B cell (primary cell): ENCODE results near the gene ERMARD. TPM values are rescaled to one million over a fixed set of nuclear protein-coding genes. Genes with fewer than 3 reads are reported as not detected.

Experiments
- ATAC-seq: fragments of 200-7000 bp; cut with Tn5 transposase; one replicate; pipeline ENCODE4 v1.10.0; 2021; ENCODE audit warnings: low read depth, mild to moderate bottlenecking, moderate number of reproducible peaks, moderate library complexity
- CTCF ChIA-PET: fragments of 350-600 bp; sonication (Branson Sonifier 250); formaldehyde crosslinking; loops from one replicate; lab custom pipeline; 2021; ENCODE audit warnings: antibody characterized with exemption, inconsistent platforms; lab: Charles Lee
- POLR2A ChIA-PET: fragments of 350-600 bp; sonication (Branson Sonifier 250); formaldehyde crosslinking; loops from one replicate; lab custom pipeline; 2021; ENCODE audit warnings: antibody characterized with exemption; lab: Charles Lee
- DNase-seq: peaks from one replicate; pipeline ENCODE4 v3.0.0; 2013
- H2AFZ ChIP-seq: 2 replicates; pipeline ENCODE4 v1.6.1; 2012; ENCODE audit warnings: mild to moderate bottlenecking, low read depth, low read length; ENCODE audit not compliant: insufficient read depth, poor library complexity, severe bottlenecking
- H3K27ac ChIP-seq, 2 donors: 1 replicate in 1 of 2; 2 replicates in 1 of 2; pipeline ENCODE4 v1.5.1; 2012 to 2013; ENCODE audit warnings: low read length in 2 of 2, mild to moderate bottlenecking in 2 of 2, moderate library complexity in 1 of 2
- H3K27me3 ChIP-seq, 4 experiments: fragments of 200-600 bp in 1 of 4; sonication (generic) in 1 of 4; replicated peaks in 1 of 4; 1 replicate in 2 of 4; 2 replicates in 2 of 4; pipeline versions ENCODE4 v1.6.1 to v1.7.0; 2013 to 2016; ENCODE audit warnings: low read length in 3 of 4, mild to moderate bottlenecking in 2 of 4, mixed read lengths in 1 of 4, moderate library complexity in 1 of 4; ENCODE audit not compliant: insufficient read depth in 4 of 4, control insufficient read depth in 3 of 4; ENCODE audit errors: control extremely low read depth in 1 of 4
- H3K36me3 ChIP-seq, 2 experiments: replicated peaks in 1 of 2; 1 replicate in 1 of 2; 2 replicates in 1 of 2; pipeline versions ENCODE4 v1.6.1 to v1.7.1; 2013; ENCODE audit warnings: low read length in 1 of 2; ENCODE audit not compliant: insufficient read depth in 2 of 2, control insufficient read depth in 1 of 2; ENCODE audit errors: control extremely low read depth in 1 of 2, extremely low read depth in 1 of 2
- H3K4me1 ChIP-seq, 2 donors: fragments of 200-600 bp in 1 of 2; sonication (generic) in 1 of 2; 1 replicate in 1 of 2; 2 replicates in 1 of 2; pipeline versions ENCODE4 v1.5.1 to v1.6.1; 2013 to 2017; ENCODE audit warnings: low read length in 2 of 2; ENCODE audit not compliant: control insufficient read depth in 2 of 2, insufficient read depth in 2 of 2
- H3K4me2 ChIP-seq: replicated peaks from 2 replicates; pipeline ENCODE3; 2012; ENCODE audit warnings: mild to moderate bottlenecking, low read depth, low read length; ENCODE audit not compliant: poor library complexity, severe bottlenecking
- H3K4me3 ChIP-seq, 5 experiments: fragments of 200-600 bp in 1 of 5; sonication (generic) in 1 of 5; 1 replicate in 3 of 5; 2 replicates in 2 of 5; pipeline versions ENCODE4 v1.5.1 to v1.7.0; 2011 to 2016; ENCODE audit warnings: low read length in 4 of 5, mild to moderate bottlenecking in 4 of 5, low read depth in 2 of 5, control low read depth in 1 of 5, moderate library complexity in 1 of 5; ENCODE audit not compliant: insufficient read depth in 1 of 5; ENCODE audit errors: control extremely low read depth in 1 of 5, extremely low read depth in 1 of 5
- H3K79me2 ChIP-seq: fragments of 200-600 bp; sonication (generic); one replicate; pipeline ENCODE4 v1.6.0; 2016; ENCODE audit warnings: low read length; ENCODE audit not compliant: control insufficient read depth, insufficient read depth
- H3K9ac ChIP-seq: fragments of 200-600 bp; sonication (generic); 2 replicates; pipeline ENCODE4 v1.6.1; 2017; ENCODE audit warnings: mild to moderate bottlenecking, low read length, moderate library complexity
- H3K9me3 ChIP-seq, 3 donors: one replicate each; pipeline versions ENCODE4 v1.6.1 to v1.7.1; 2013; ENCODE audit warnings: low read length in 2 of 3; ENCODE audit not compliant: control insufficient read depth in 2 of 3, insufficient read depth in 1 of 3; ENCODE audit errors: control extremely low read depth in 1 of 3
- H4K20me1 ChIP-seq: 2 replicates; pipeline ENCODE4 v1.6.0; 2012; ENCODE audit warnings: mild to moderate bottlenecking, low read length; ENCODE audit not compliant: insufficient read depth, control insufficient read depth, poor library complexity, severe bottlenecking
- H3K27ac Mint-ChIP-seq: one replicate; pipeline ENCODE4 v1.8.0; 2021; ENCODE audit warnings: mixed read lengths
- H3K27me3 Mint-ChIP-seq: one replicate; pipeline ENCODE4 v1.8.0; 2021; ENCODE audit warnings: mixed read lengths
- H3K4me1 Mint-ChIP-seq: one replicate; pipeline ENCODE4 v1.8.0; 2021; ENCODE audit warnings: mixed read lengths
- H3K4me3 Mint-ChIP-seq: one replicate; pipeline ENCODE4 v1.8.0; 2021; ENCODE audit warnings: mixed read lengths
- H3K9me3 Mint-ChIP-seq: one replicate; pipeline ENCODE4 v1.8.0; 2022; ENCODE audit warnings: mixed read lengths; ENCODE audit not compliant: insufficient read depth
- EZH2 ChIP-seq: IDR thresholded peaks from 2 replicates; pipeline ENCODE4 v1.6.1; 2012; ENCODE audit warnings: borderline replicate concordance, low read depth, mild to moderate bottlenecking, moderate library complexity, low read length; ENCODE audit not compliant: insufficient read depth, poor library complexity, severe bottlenecking
- WGBS: methylation state at CpG from one replicate; pipeline ENCODE4 v1.1.5; 2013; ENCODE audit warnings: missing lambda C conversion rate; ENCODE audit not compliant: insufficient coverage; 5-methylcytosine and 5-hydroxymethylcytosine counted together
- intact Hi-C: fragments of 100-400 bp; cut with micrococcal nuclease; formaldehyde crosslinking; loops from one replicate; pipeline ENCODE4 v1.10.0; 2022
- polyA plus RNA-seq: library from polyadenylated mRNA; depleted of rRNA; stranded (reverse); fragments of >200 nt; gene quantifications from 2 replicates; pipeline ENCODE4 v1.2.3, GENCODE V29; 2012
- total RNA-seq, 2 donors: library from RNA; stranded (reverse); fragments of 120-200 nt in 1 of 2; gene quantifications; 1 replicate in 1 of 2; 2 replicates in 1 of 2; pipeline versions ENCODE4 v1.2.3 to v1.2.4, GENCODE V29; 2013 to 2022
- TF ChIP-seq, protein P1 (sequence below): fragments of 200-600 bp; IDR thresholded peaks from one replicate; pipeline ENCODE4 v1.8.0; 2022; ENCODE audit warnings: antibody characterized with exemption, mild to moderate bottlenecking

ERMARD gene
- total and polyA plus RNA-seq, 2 donors (not counting 1 experiment from before 2014, with no cell fraction given) = 42.8 to 65.1 TPM

DNA sequence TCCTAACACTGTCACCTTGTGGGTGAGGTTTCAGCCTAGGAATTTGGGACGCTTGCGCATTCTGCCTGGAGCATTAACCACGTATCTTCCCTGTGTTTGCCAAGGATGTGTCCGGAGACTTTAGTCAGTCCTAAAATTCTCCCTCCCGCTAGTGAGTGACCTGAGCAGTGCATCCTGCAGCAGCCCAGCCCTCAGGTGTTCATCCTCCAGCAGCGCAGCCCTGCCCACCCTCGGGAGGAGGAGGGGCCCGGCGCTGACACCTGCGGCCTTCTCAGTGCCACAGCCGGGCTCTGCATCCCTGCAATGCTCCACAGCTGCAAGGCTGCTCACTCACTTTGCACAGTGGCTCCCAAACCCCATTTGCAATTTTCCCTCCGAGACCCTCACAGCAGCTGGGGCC, 79.5 kb downstream of the ERMARD start:
- Mint-ChIP-seq H3K27ac (no peak overlapping the region), H3K4me3 (no peak overlapping the region), H3K9me3 (no peaks in the 10 kb centered on the region), H3K4me1 (peaks cover 1% of the 10 kb centered on the region), H3K27me3 (peaks cover 28% of the 10 kb centered on the region)
- no peak for ATAC-seq
- CTCF ChIA-PET = interaction anchor here (1.1 to 5.5 kb wide), 9 partner anchors 12 to 705 kb away, joined by 3 to 63 read pairs (median 6); no protein-coding TSS in a partner anchor
- no peak for DNase-seq
- H3K27me3 ChIP-seq = peaks cover 0 to 15% (median 9%) of the 10 kb centered on the region in 4 experiments
- intact Hi-C loops = loop anchor here (1.0 to 2.0 kb wide), 2 partner anchors 462 to 699 kb away; no protein-coding TSS in a partner anchor
- no peak for TF ChIP-seq EZH2
- TF ChIP-seq, protein P1, sequence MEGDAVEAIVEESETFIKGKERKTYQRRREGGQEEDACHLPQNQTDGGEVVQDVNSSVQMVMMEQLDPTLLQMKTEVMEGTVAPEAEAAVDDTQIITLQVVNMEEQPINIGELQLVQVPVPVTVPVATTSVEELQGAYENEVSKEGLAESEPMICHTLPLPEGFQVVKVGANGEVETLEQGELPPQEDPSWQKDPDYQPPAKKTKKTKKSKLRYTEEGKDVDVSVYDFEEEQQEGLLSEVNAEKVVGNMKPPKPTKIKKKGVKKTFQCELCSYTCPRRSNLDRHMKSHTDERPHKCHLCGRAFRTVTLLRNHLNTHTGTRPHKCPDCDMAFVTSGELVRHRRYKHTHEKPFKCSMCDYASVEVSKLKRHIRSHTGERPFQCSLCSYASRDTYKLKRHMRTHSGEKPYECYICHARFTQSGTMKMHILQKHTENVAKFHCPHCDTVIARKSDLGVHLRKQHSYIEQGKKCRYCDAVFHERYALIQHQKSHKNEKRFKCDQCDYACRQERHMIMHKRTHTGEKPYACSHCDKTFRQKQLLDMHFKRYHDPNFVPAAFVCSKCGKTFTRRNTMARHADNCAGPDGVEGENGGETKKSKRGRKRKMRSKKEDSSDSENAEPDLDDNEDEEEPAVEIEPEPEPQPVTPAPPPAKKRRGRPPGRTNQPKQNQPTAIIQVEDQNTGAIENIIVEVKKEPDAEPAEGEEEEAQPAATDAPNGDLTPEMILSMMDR = no peak
- WGBS = 91% methylated on average over 12 of the region's 12 CpGs
- no peaks in the 10 kb centered on the region for H3K79me2 ChIP-seq
- no peaks in the 10 kb centered on the region for H3K36me3 ChIP-seq
- POLR2A ChIA-PET = no interaction called here
- H3K9ac ChIP-seq = no peak overlapping the region
- H2AFZ ChIP-seq = no peak overlapping the region
- no peak overlapping the region for H3K4me2 ChIP-seq
- peaks cover 0 to 6% of the 10 kb centered on the region in 2 donors for H3K4me1 ChIP-seq
- H4K20me1 ChIP-seq = no peaks in the 10 kb centered on the region
- peaks cover 0 to 6% (median 0%) of the 10 kb centered on the region in 3 donors for H3K9me3 ChIP-seq
- no peak overlapping the region for H3K4me3 ChIP-seq
- H3K27ac ChIP-seq = no peak overlapping the region

Other genes starting within 250 kb of the ERMARD start
- gene WDR27, start 49.6 kb upstream of the ERMARD start, total RNA-seq = 76.4 and 86.3 TPM in 2 replicates
- 61.1 and 64.3 TPM in 2 replicates for gene WDR27, start 49.6 kb upstream of the ERMARD start, polyA plus RNA-seq
- 24.9 and 27.1 TPM in 2 replicates for gene C6orf120, start 49.5 kb upstream of the ERMARD start, total RNA-seq
- gene C6orf120, start 49.5 kb upstream of the ERMARD start, polyA plus RNA-seq = 9.7 and 10.5 TPM in 2 replicates
- 72.0 and 74.6 TPM in 2 replicates for gene PHF10, start 27.1 kb upstream of the ERMARD start, total RNA-seq
- gene PHF10, start 27.1 kb upstream of the ERMARD start, polyA plus RNA-seq = 32.9 and 52.6 TPM in 2 replicates
- 6.9 and 7.2 TPM in 2 replicates for gene DYNLT2, start 50 bp upstream of the ERMARD start, total RNA-seq
- 2.4 and 3.6 TPM in 2 replicates for gene DYNLT2, start 50 bp upstream of the ERMARD start, polyA plus RNA-seq